WTC11 (cell line): ENCODE data around the gene SMIM1. TPM values are rescaled to one million over a fixed set of nuclear protein-coding genes. Genes with fewer than 3 reads are reported as not detected.

Experiments
- ATAC-seq: fragments of 200-7000 bp; cut with Tn5 transposase; 2 replicates; pipeline ENCODE4 v1.10.0; 2021; ENCODE audit warnings: mild to moderate bottlenecking, moderate library complexity
- CTCF ChIA-PET: fragments of 300-600 bp; sonication (Branson Sonifier 250); formaldehyde crosslinking; loops from one replicate; lab custom pipeline; 2021; ENCODE audit warnings: antibody characterized with exemption; lab: Charles Lee
- POLR2A ChIA-PET: fragments of 350-600 bp; sonication (Branson Sonifier 250); formaldehyde crosslinking; loops from one replicate; lab custom pipeline; 2021; ENCODE audit warnings: antibody characterized with exemption; lab: Charles Lee
- DNase-seq: peaks from one replicate; pipeline ENCODE4 v3.0.0; 2021; ENCODE audit warnings: low spot score
- H3K27ac Mint-ChIP-seq: 2 replicates; pipeline ENCODE4 v1.8.0; 2021; ENCODE audit warnings: mixed read lengths
- H3K27me3 Mint-ChIP-seq: 2 replicates; pipeline ENCODE4 v1.8.0; 2021; ENCODE audit warnings: low read depth, mild to moderate bottlenecking, moderate library complexity, mixed read lengths
- H3K36me3 Mint-ChIP-seq: 2 replicates; pipeline ENCODE4 v1.8.0; 2021; ENCODE audit warnings: mixed read lengths
- H3K4me1 Mint-ChIP-seq: 2 replicates; pipeline ENCODE4 v1.8.0; 2022; ENCODE audit warnings: mixed read lengths
- H3K4me3 Mint-ChIP-seq: 2 replicates; pipeline ENCODE4 v1.8.0; 2021; ENCODE audit warnings: mild to moderate bottlenecking, moderate library complexity, mixed read lengths
- H3K9me3 Mint-ChIP-seq: 2 replicates; pipeline ENCODE4 v1.8.0; 2021; ENCODE audit warnings: mixed read lengths
- ATF3 ChIP-seq: sonication (generic); formaldehyde crosslinking; conservative IDR thresholded peaks from 2 replicates; pipeline ENCODE4 v1.8.1; 2022; ENCODE audit warnings: mild to moderate bottlenecking, missing genetic modification reagents
- ATF6 ChIP-seq: sonication (generic); formaldehyde crosslinking; IDR thresholded peaks from 2 replicates; pipeline ENCODE4 v1.8.1; 2023; ENCODE audit warnings: mild to moderate bottlenecking, missing genetic modification reagents
- CREB1 ChIP-seq: sonication (generic); formaldehyde crosslinking; IDR thresholded peaks from 2 replicates; pipeline ENCODE4 v1.8.0; 2023; ENCODE audit warnings: mild to moderate bottlenecking, missing genetic modification reagents
- CTCF ChIP-seq: fragments of 200-600 bp; IDR thresholded peaks from 2 replicates; pipeline ENCODE4 v1.8.0; 2022; ENCODE audit warnings: antibody characterized with exemption
- FOXJ3 ChIP-seq: sonication (generic); formaldehyde crosslinking; IDR thresholded peaks from 2 replicates; pipeline ENCODE4 v1.9.0; 2021; ENCODE audit warnings: missing genetic modification reagents, mild to moderate bottlenecking, borderline replicate concordance
- MAX ChIP-seq: sonication (generic); formaldehyde crosslinking; IDR thresholded peaks from 2 replicates; pipeline ENCODE4 v1.8.0; 2022; ENCODE audit warnings: mild to moderate bottlenecking, missing genetic modification reagents
- RELA ChIP-seq: sonication (generic); formaldehyde crosslinking; IDR thresholded peaks from 2 replicates; pipeline ENCODE4 v1.8.1; 2022; ENCODE audit warnings: missing genetic modification reagents, mild to moderate bottlenecking, borderline replicate concordance
- RORB ChIP-seq: fragments of 250-450 bp; sonication (Bioruptor Pico); IDR thresholded peaks from 2 replicates; pipeline ENCODE4 v1.9.0; 2021; ENCODE audit warnings: mild to moderate bottlenecking
- TEAD1 ChIP-seq: sonication (generic); formaldehyde crosslinking; IDR thresholded peaks from 2 replicates; pipeline ENCODE4 v1.8.0; 2022; ENCODE audit warnings: mild to moderate bottlenecking, missing genetic modification reagents
- USF2 ChIP-seq: sonication (generic); formaldehyde crosslinking; IDR thresholded peaks from 2 replicates; pipeline ENCODE4 v1.8.1; 2023; ENCODE audit warnings: mild to moderate bottlenecking, missing genetic modification reagents, moderate library complexity
- ZNF138 ChIP-seq: sonication (generic); formaldehyde crosslinking; conservative IDR thresholded peaks from 2 replicates; pipeline ENCODE4 v1.8.1; 2022; ENCODE audit warnings: mild to moderate bottlenecking, moderate library complexity, missing genetic modification reagents
- ZNF219 ChIP-seq: sonication (generic); formaldehyde crosslinking; IDR thresholded peaks from 2 replicates; pipeline ENCODE4 v1.8.0; 2023; ENCODE audit warnings: missing genetic modification reagents, mild to moderate bottlenecking, borderline replicate concordance
- ZNF232 ChIP-seq: sonication (generic); formaldehyde crosslinking; IDR thresholded peaks from 2 replicates; pipeline ENCODE4 v1.8.0; 2022; ENCODE audit warnings: mild to moderate bottlenecking, missing genetic modification reagents
- ZNF425 ChIP-seq: fragments of 250-450 bp; sonication (Bioruptor Pico); conservative IDR thresholded peaks from 2 replicates; pipeline ENCODE4 v1.9.0; 2021; ENCODE audit warnings: mild to moderate bottlenecking
- ZNF512 ChIP-seq: sonication (generic); formaldehyde crosslinking; IDR thresholded peaks from 2 replicates; pipeline ENCODE4 v1.8.1; 2022; ENCODE audit warnings: missing genetic modification reagents, borderline replicate concordance
- total RNA-seq: library from RNA; stranded (reverse); gene quantifications from 3 replicates; pipeline ENCODE4 v1.2.3, GENCODE V29; 2021

Gene SMIM1
- total RNA-seq, 1 experiment from 2014 or later, result 10.2 TPM

- DNase-seq, result no peak
- no peak for TF ChIP-seq RORB (CRISPR knock-in tag)
- TF ChIP-seq TEAD1, result no peak
- ATAC-seq, result no peak
- POLR2A ChIA-PET, result no interaction called here
- Mint-ChIP-seq H3K4me1 (peaks cover 43% of the 10 kb centered on the region), H3K4me3 (no peak overlapping the region; the same call in 1 of the 2 replicates), H3K27me3 (no peaks in the 10 kb centered on the region), H3K9me3 (no peaks in the 10 kb centered on the region), H3K36me3 (peaks cover 36% of the 10 kb centered on the region), H3K27ac (peak overlapping the region; percentile 80)
- CTCF ChIA-PET, result interaction anchor here (2.0 to 6.9 kb wide), 2 partner anchors 12 to 14 kb away, joined by 6 to 39 read pairs; no protein-coding TSS in a partner anchor
These were observed 17.1 kb downstream of the SMIM1 start for GRCh38 chr1:3789421-3790300.

GRCh38 chr1:3790500-3790923 lies 18.0 kb downstream of the SMIM1 start:
- DNase-seq (no peak), ATAC-seq (no peak)
- H3K4me1 Mint-ChIP-seq, result peaks cover 51% of the 10 kb centered on the region
- POLR2A ChIA-PET, result no interaction called here
- H3K9me3 Mint-ChIP-seq, result no peaks in the 10 kb centered on the region
- no peak overlapping the region for H3K4me3 Mint-ChIP-seq
- TF ChIP-seq ATF3 (CRISPR knock-in tag) (no peak), USF2 (CRISPR knock-in tag) (no peak), CREB1 (CRISPR knock-in tag) (no peak)
- peaks cover 28% of the 10 kb centered on the region for H3K36me3 Mint-ChIP-seq
- CTCF ChIA-PET, result interaction anchor here (2.0 to 6.9 kb wide), 2 partner anchors 11 to 15 kb away, joined by 6 to 39 read pairs; no protein-coding TSS in a partner anchor
- no peaks in the 10 kb centered on the region for H3K27me3 Mint-ChIP-seq
- H3K27ac Mint-ChIP-seq, result peak overlapping the region; percentile 72

GRCh38 chr1:3790952-3791351 lies 18.4 kb downstream of the SMIM1 start:
- Mint-ChIP-seq H3K4me3 (no peak overlapping the region), H3K9me3 (no peaks in the 10 kb centered on the region), H3K27me3 (no peaks in the 10 kb centered on the region), H3K27ac (peak overlapping the region; percentile 100), H3K4me1 (peaks cover 52% of the 10 kb centered on the region), H3K36me3 (peaks cover 24% of the 10 kb centered on the region)
- DNase-seq (no peak), ATAC-seq (no peak)
- ChIA-PET CTCF (interaction anchor here (0.9 to 6.9 kb wide), 3 partner anchors 11 to 95 kb away, joined by 3 to 39 read pairs (median 6); no protein-coding TSS in a partner anchor), POLR2A (interaction anchor here (1.0 kb wide), 1 partner anchor 12 kb away, joined by 5 read pairs; no protein-coding TSS in a partner anchor)
- TF ChIP-seq ZNF138 (CRISPR knock-in tag) (no peak), ATF6 (CRISPR knock-in tag) (no peak), ZNF232 (CRISPR knock-in tag) (no peak), FOXJ3 (CRISPR knock-in tag) (no peak), CTCF (no peak), ZNF425 (no peak), ZNF219 (no peak), RELA (CRISPR knock-in tag) (no peak), ZNF512 (no peak), MAX (CRISPR knock-in tag) (no peak)
